ENCODE results near the gene GFPT2.

DNA sequence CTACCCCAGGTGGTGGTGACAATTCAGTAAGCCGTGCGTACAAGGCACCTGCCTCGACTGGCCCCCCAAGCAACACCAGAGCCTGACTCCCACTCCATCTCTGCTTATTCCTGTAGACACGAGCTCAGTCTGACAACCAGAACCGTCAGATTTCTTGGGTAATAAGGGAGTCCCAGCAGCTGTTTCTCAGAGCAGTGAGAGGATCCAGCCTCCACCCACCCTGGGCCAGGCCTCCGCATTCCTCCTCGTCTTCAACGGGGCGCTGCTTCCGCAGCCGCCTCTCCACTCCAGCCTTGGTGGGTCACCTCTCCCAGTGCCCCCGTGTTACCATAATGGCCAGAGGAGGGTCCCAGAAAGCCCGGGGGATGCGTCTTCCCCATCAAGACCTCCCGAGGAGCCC, 27.7 kb upstream of the GFPT2 start:
- TF ChIP-seq CTCF (conservative IDR thresholded peaks at IDR 0.05; ENCODE audit: low read depth, low read length) (no peak), EZH2 (IDR thresholded peaks at IDR 0.05; ENCODE audit: borderline replicate concordance, low read depth, low read length, poor library complexity, severe bottlenecking) (no peak)

All from A673 (cell line).